CD8-positive, alpha-beta memory T cell (primary cell): ENCODE data around the gene KERA. TPM values are rescaled to one million over a fixed set of nuclear protein-coding genes. Genes with fewer than 3 reads are reported as not detected.

ENCODE experiments used
- CTCF ChIA-PET: fragments of 350-600 bp; sonication (Branson Sonifier 250); formaldehyde crosslinking; loops from one replicate; lab custom pipeline; 2021; ENCODE audit warnings: antibody characterized with exemption; lab: Charles Lee
- POLR2A ChIA-PET: fragments of 350-600 bp; sonication (Branson Sonifier 250); formaldehyde crosslinking; loops from one replicate; lab custom pipeline; 2021; ENCODE audit warnings: antibody characterized with exemption; lab: Charles Lee
- DNase-seq, 5 donors: peaks; one replicate each; pipeline versions ENCODE4 v3.0.0 to v3.0.0-alpha.2; 2020 to 2022; ENCODE audit warnings: mixed read lengths in 1 of 5
- H3K27ac ChIP-seq: one replicate; pipeline ENCODE4 v1.7.0; 2013; ENCODE audit warnings: low read depth, mild to moderate bottlenecking, low read length, moderate library complexity
- H3K27me3 ChIP-seq: 2 replicates; pipeline ENCODE4 v1.7.0; 2013; ENCODE audit warnings: low read length, mild to moderate bottlenecking; ENCODE audit not compliant: insufficient read depth, poor library complexity, severe bottlenecking
- H3K36me3 ChIP-seq: 2 replicates; pipeline ENCODE4 v1.7.0; 2013; ENCODE audit warnings: mild to moderate bottlenecking, low read length, moderate library complexity; ENCODE audit not compliant: insufficient read depth
- H3K4me1 ChIP-seq: 2 replicates; pipeline ENCODE4 v1.7.0; 2013; ENCODE audit warnings: mild to moderate bottlenecking, low read length, moderate library complexity; ENCODE audit not compliant: insufficient read depth
- H3K4me3 ChIP-seq: 2 replicates; pipeline ENCODE4 v1.7.0; 2013; ENCODE audit warnings: mild to moderate bottlenecking, low read length
- H3K9me3 ChIP-seq: 2 replicates; pipeline ENCODE4 v1.7.0; 2013; ENCODE audit warnings: mild to moderate bottlenecking, low read length
- H3K27ac Mint-ChIP-seq, 8 donors: one replicate each; pipeline ENCODE4 v1.8.0; 2020 to 2021; ENCODE audit warnings: mixed read lengths in 8 of 8, mild to moderate bottlenecking in 6 of 8, inconsistent platforms in 3 of 8, moderate library complexity in 3 of 8
- H3K27me3 Mint-ChIP-seq, 2 donors: one replicate each; pipeline ENCODE4 v1.8.0; 2020 to 2021; ENCODE audit warnings: mixed read lengths in 2 of 2, mild to moderate bottlenecking in 1 of 2, moderate library complexity in 1 of 2
- H3K36me3 Mint-ChIP-seq, 3 donors: one replicate each; pipeline ENCODE4 v1.8.0; 2020 to 2021; ENCODE audit warnings: mixed read lengths in 3 of 3, inconsistent platforms in 1 of 3, mild to moderate bottlenecking in 1 of 3
- H3K4me1 Mint-ChIP-seq, 3 donors: one replicate each; pipeline ENCODE4 v1.8.0; 2020 to 2021; ENCODE audit warnings: mixed read lengths in 3 of 3, inconsistent platforms in 1 of 3, mild to moderate bottlenecking in 1 of 3
- H3K4me3 Mint-ChIP-seq, 7 donors: one replicate each; pipeline ENCODE4 v1.8.0; 2020 to 2021; ENCODE audit warnings: mixed read lengths in 7 of 7, mild to moderate bottlenecking in 6 of 7, moderate library complexity in 4 of 7, inconsistent platforms in 2 of 7
- H3K9me3 Mint-ChIP-seq, 5 donors: one replicate each; pipeline ENCODE4 v1.8.0; 2020 to 2022; ENCODE audit warnings: mixed read lengths in 5 of 5, mild to moderate bottlenecking in 3 of 5, moderate library complexity in 2 of 5, inconsistent platforms in 1 of 5
- polyA plus RNA-seq: library from polyadenylated mRNA; unstranded; fragments of 300-500 nt; fragmentation: Illumina TruSeq; gene quantifications from one replicate; pipeline ENCODE4 v1.2.3, GENCODE V29; 2021
- total RNA-seq, 2 experiments: library from RNA; stranded (reverse); gene quantifications; one replicate each; pipeline ENCODE4 v1.2.3, GENCODE V29; 2021

The KERA gene
- total and polyA plus RNA-seq, 3 experiments from 2014 or later = not detected

GRCh38 chr12:91080041-91080440 lies 22.2 kb upstream of the KERA start:
- POLR2A ChIA-PET = no interaction called here
- no peaks in the 10 kb centered on the region for H3K4me1 Mint-ChIP-seq
- H3K27me3 ChIP-seq = no peaks in the 10 kb centered on the region

GRCh38 chr12:91078501-91078900 lies 20.7 kb upstream of the KERA start:
- no peak overlapping the region for H3K4me3 Mint-ChIP-seq
- no peaks in the 10 kb centered on the region for H3K9me3 ChIP-seq

More at GRCh38 chr12:91080041-91080440, 22.2 kb upstream of the KERA start:
- H3K4me3 Mint-ChIP-seq = no peak overlapping the region
- H3K36me3 Mint-ChIP-seq = no peaks in the 10 kb centered on the region
- H3K9me3 Mint-ChIP-seq = peaks cover 0 to 3% (median 0%) of the 10 kb centered on the region in 5 donors
- no peaks in the 10 kb centered on the region for H3K4me1 ChIP-seq
- H3K27me3 Mint-ChIP-seq = no peaks in the 10 kb centered on the region
- H3K4me3 ChIP-seq = no peak overlapping the region
- no peak for DNase-seq
- CTCF ChIA-PET = no interaction called here
- H3K36me3 ChIP-seq = no peaks in the 10 kb centered on the region
- no peak overlapping the region for H3K27ac ChIP-seq
- no peak overlapping the region for H3K27ac Mint-ChIP-seq
- H3K9me3 ChIP-seq = no peaks in the 10 kb centered on the region

GRCh38 chr12:91077228-91077954 lies 19.6 kb upstream of the KERA start:
- no peaks in the 10 kb centered on the region for H3K4me1 ChIP-seq
- H3K4me1 Mint-ChIP-seq = no peaks in the 10 kb centered on the region
- no peaks in the 10 kb centered on the region for H3K27me3 Mint-ChIP-seq
- no peaks in the 10 kb centered on the region for H3K27me3 ChIP-seq
- H3K27ac ChIP-seq = no peak overlapping the region
- no peak overlapping the region for H3K27ac Mint-ChIP-seq
- no peak overlapping the region for H3K4me3 ChIP-seq
- ChIA-PET CTCF (no interaction called here), POLR2A (no interaction called here)
- H3K9me3 Mint-ChIP-seq = peaks cover 0 to 3% (median 0%) of the 10 kb centered on the region in 5 donors
- no peaks in the 10 kb centered on the region for H3K36me3 Mint-ChIP-seq
- no peaks in the 10 kb centered on the region for H3K36me3 ChIP-seq
- no peaks in the 10 kb centered on the region for H3K9me3 ChIP-seq
- no peak overlapping the region for H3K4me3 Mint-ChIP-seq
- no peak for DNase-seq

More at GRCh38 chr12:91078501-91078900, 20.7 kb upstream of the KERA start:
- H3K36me3 ChIP-seq = no peaks in the 10 kb centered on the region
- DNase-seq = no peak
- H3K27me3 Mint-ChIP-seq = no peaks in the 10 kb centered on the region
- no peaks in the 10 kb centered on the region for H3K4me1 ChIP-seq
- ChIA-PET CTCF (no interaction called here), POLR2A (no interaction called here)
- H3K36me3 Mint-ChIP-seq = no peaks in the 10 kb centered on the region
- peaks cover 0 to 3% (median 0%) of the 10 kb centered on the region in 5 donors for H3K9me3 Mint-ChIP-seq
- H3K4me1 Mint-ChIP-seq = no peaks in the 10 kb centered on the region
- H3K27ac ChIP-seq = no peak overlapping the region
- H3K4me3 ChIP-seq = no peak overlapping the region
- H3K27me3 ChIP-seq = no peaks in the 10 kb centered on the region
- H3K27ac Mint-ChIP-seq = no peak overlapping the region

GRCh38 chr12:91074851-91075250 lies 17.0 kb upstream of the KERA start:
- H3K9me3 Mint-ChIP-seq = peaks cover 0 to 3% (median 0%) of the 10 kb centered on the region in 5 donors
- Histone ChIP-seq H3K27me3 (no peaks in the 10 kb centered on the region), H3K4me3 (no peak overlapping the region), H3K27ac (no peak overlapping the region), H3K9me3 (no peaks in the 10 kb centered on the region), H3K36me3 (no peaks in the 10 kb centered on the region), H3K4me1 (no peaks in the 10 kb centered on the region)
- no peak for DNase-seq
- POLR2A ChIA-PET = no interaction called here
- no peaks in the 10 kb centered on the region for H3K36me3 Mint-ChIP-seq
- H3K4me3 Mint-ChIP-seq = no peak overlapping the region
- H3K27me3 Mint-ChIP-seq = no peaks in the 10 kb centered on the region
- no peaks in the 10 kb centered on the region for H3K4me1 Mint-ChIP-seq
- CTCF ChIA-PET = no interaction called here
- H3K27ac Mint-ChIP-seq = no peak overlapping the region

GRCh38 chr12:91074154-91074709 lies 16.4 kb upstream of the KERA start:
- Mint-ChIP-seq H3K36me3 (no peaks in the 10 kb centered on the region), H3K4me3 (no peak overlapping the region), H3K27ac (no peak overlapping the region), H3K9me3 (peaks cover 0 to 3% (median 0%) of the 10 kb centered on the region in 5 donors), H3K27me3 (no peaks in the 10 kb centered on the region), H3K4me1 (no peaks in the 10 kb centered on the region)
- H3K4me1 ChIP-seq = no peaks in the 10 kb centered on the region
- CTCF ChIA-PET = no interaction called here
- POLR2A ChIA-PET = no interaction called here
- H3K27ac ChIP-seq = no peak overlapping the region
- H3K9me3 ChIP-seq = no peaks in the 10 kb centered on the region
- H3K27me3 ChIP-seq = no peaks in the 10 kb centered on the region
- no peaks in the 10 kb centered on the region for H3K36me3 ChIP-seq
- DNase-seq = no peak
- H3K4me3 ChIP-seq = no peak overlapping the region

DNA sequence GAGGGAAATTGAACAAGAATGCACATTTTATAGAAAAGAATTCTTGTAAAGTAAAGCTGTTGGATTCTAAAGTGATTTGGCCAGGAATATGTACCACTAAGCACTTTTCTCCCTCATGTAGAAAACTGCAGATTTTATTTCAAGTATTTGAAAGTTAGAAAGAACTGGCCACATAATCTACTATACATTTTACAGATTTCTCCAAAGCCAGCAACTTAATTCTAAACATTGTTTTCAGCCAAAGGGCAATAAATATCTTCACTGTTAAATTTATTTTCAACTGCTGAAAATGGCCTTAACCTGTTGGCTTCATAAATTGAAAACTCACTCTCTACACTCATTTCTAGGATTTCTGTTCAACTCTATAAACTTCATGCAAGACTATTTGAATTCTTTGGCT lies 15.6 kb upstream of the KERA start:
- no peak overlapping the region for H3K4me3 ChIP-seq
- no peak for DNase-seq
- Mint-ChIP-seq H3K36me3 (no peaks in the 10 kb centered on the region), H3K27ac (no peak overlapping the region), H3K27me3 (no peaks in the 10 kb centered on the region), H3K4me3 (no peak overlapping the region), H3K9me3 (peaks cover 0 to 3% (median 0%) of the 10 kb centered on the region in 5 donors), H3K4me1 (no peaks in the 10 kb centered on the region)
- CTCF ChIA-PET = no interaction called here
- H3K36me3 ChIP-seq = no peaks in the 10 kb centered on the region
- no peaks in the 10 kb centered on the region for H3K9me3 ChIP-seq
- H3K27ac ChIP-seq = no peak overlapping the region
- POLR2A ChIA-PET = no interaction called here
- H3K4me1 ChIP-seq = no peaks in the 10 kb centered on the region
- H3K27me3 ChIP-seq = no peaks in the 10 kb centered on the region

GRCh38 chr12:91072931-91073330 lies 15.1 kb upstream of the KERA start:
- POLR2A ChIA-PET = no interaction called here
- Mint-ChIP-seq H3K4me3 (no peak overlapping the region), H3K27ac (no peak overlapping the region), H3K9me3 (no peaks in the 10 kb centered on the region), H3K27me3 (no peaks in the 10 kb centered on the region), H3K36me3 (no peaks in the 10 kb centered on the region), H3K4me1 (no peaks in the 10 kb centered on the region)
- no peak overlapping the region for H3K4me3 ChIP-seq
- H3K27ac ChIP-seq = no peak overlapping the region
- no peak for DNase-seq
- H3K4me1 ChIP-seq = no peaks in the 10 kb centered on the region
- H3K9me3 ChIP-seq = no peaks in the 10 kb centered on the region
- CTCF ChIA-PET = no interaction called here
- no peaks in the 10 kb centered on the region for H3K36me3 ChIP-seq
- H3K27me3 ChIP-seq = no peaks in the 10 kb centered on the region

DNA sequence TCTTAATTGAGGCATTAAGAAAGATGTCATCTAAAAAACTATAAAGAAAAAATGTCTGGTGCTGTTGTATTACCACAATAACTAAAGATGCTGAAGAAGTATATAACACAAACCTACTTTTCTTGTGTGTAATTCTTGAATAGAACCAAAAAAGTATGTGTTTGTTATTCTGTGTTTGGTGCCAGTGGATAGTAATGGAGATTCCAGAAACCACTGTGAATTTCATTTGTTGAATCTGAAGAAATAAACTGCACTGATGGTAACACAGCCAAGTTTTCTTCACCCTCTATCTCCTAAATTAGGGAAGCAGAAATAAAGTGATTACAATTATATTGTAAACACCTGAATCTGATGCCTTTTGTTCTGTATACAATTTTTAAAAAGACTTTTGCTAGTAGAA lies 13.1 kb upstream of the KERA start:
- no peaks in the 10 kb centered on the region for H3K4me1 Mint-ChIP-seq

More for the DNA sequence above, 13.1 kb upstream of the KERA start:
- Mint-ChIP-seq H3K9me3 (no peaks in the 10 kb centered on the region), H3K27me3 (no peaks in the 10 kb centered on the region), H3K27ac (no peak overlapping the region), H3K36me3 (no peaks in the 10 kb centered on the region), H3K4me3 (no peak overlapping the region)
- no peak overlapping the region for H3K27ac ChIP-seq
- ChIA-PET POLR2A (no interaction called here), CTCF (no interaction called here)
- H3K4me1 ChIP-seq = no peaks in the 10 kb centered on the region
- no peak overlapping the region for H3K4me3 ChIP-seq
- H3K9me3 ChIP-seq = no peaks in the 10 kb centered on the region
- no peaks in the 10 kb centered on the region for H3K27me3 ChIP-seq
- H3K36me3 ChIP-seq = no peaks in the 10 kb centered on the region
- DNase-seq = no peak
